Endometrial microvascular endothelial cells (primary cell): ENCODE measurements around the gene C3orf18. TPM values are rescaled to one million over a fixed set of nuclear protein-coding genes. Genes with fewer than 3 reads are reported as not detected.

Source experiments
- in situ Hi-C: cut with HindIII; loops from 2 replicates; pipeline ENCODE4 v1.10.0; 2017; ENCODE audit warnings: low sequenced_read_pairs, low pct_unique_long_range_greater_than_20kb; ENCODE audit errors: inconsistent ontology term
- total RNA-seq: library from RNA; depleted of rRNA; stranded (reverse); fragments of >200 nt; gene quantifications from one replicate; pipeline ENCODE4 v1.2.3, GENCODE V29; 2015; ENCODE audit errors: inconsistent ontology term

The C3orf18 gene
- total RNA-seq, 1 donor from 2014 or later = 0.56 TPM

DNA sequence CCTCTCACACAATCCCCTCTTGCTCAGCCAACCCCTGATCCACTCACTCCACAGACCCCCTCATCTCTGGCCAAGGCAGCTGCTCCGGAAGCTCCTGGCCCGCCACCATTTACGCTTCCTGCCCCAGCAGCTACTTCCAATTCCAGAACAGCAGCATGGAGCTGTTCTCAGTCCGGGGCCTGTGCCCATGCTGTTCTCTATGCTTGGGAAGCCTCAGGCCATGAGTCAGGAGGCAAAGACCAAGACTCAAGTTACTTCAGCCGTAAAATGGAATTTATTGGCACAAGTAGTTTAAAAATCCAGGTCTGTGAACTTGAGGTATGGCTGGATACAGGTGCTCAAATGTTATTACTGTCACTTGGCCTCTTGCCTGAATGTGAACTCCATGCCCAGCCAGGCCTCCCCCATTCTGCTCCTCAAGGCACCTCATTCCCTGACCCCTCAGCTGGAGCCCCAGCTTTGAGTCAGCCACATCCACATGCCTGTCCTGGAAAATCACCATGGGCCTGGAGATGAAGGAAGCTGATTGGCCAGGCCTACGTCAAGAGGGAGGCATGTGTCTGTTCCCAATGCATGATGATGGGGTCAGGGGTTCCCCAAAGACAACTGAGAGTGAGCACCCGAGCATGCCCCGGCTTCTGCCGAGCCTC lies 32.7 kb downstream of the C3orf18 start:
- in situ Hi-C loops = loop anchor here (10.0 kb wide), 1 partner anchor 70 kb away; no protein-coding TSS in a partner anchor

- in situ Hi-C loops = loop anchor here (10.0 kb wide), 1 partner anchor 71 kb away; no protein-coding TSS in a partner anchor
These were observed 33.6 kb downstream of the C3orf18 start for GRCh38 chr3:50533807-50534461.

DNA sequence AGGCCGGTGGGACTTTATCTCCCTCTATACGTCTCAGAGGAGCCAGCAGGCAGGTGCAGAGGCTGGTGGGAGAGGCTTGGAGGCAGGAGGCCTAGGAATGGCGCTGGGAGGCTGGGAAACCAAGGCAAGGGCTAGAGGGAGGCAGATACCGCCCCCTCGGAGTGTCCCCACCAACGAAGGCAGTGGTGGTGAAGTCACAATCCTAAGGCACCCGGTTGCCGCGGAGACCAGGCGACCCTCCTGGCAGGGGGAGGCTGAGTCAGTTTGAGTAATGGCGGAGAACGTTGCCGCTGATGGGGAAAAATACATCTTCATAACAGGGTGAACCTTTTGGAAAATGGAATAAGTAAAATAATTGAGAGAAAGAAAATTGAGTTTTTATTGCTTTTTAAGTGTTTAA lies 34.2 kb downstream of the C3orf18 start:
- in situ Hi-C loops = loop anchor here (10.0 kb wide), 1 partner anchor 71 kb away; no protein-coding TSS in a partner anchor

- in situ Hi-C loops = loop anchor here (10.0 kb wide), 1 partner anchor 73 kb away; no protein-coding TSS in a partner anchor
These were observed 35.4 kb downstream of the C3orf18 start for GRCh38 chr3:50532062-50532705.

GRCh38 chr3:50531201-50531600 lies 36.3 kb downstream of the C3orf18 start:
- in situ Hi-C loops = loop anchor here (10.0 kb wide), 1 partner anchor 74 kb away; no protein-coding TSS in a partner anchor

DNA sequence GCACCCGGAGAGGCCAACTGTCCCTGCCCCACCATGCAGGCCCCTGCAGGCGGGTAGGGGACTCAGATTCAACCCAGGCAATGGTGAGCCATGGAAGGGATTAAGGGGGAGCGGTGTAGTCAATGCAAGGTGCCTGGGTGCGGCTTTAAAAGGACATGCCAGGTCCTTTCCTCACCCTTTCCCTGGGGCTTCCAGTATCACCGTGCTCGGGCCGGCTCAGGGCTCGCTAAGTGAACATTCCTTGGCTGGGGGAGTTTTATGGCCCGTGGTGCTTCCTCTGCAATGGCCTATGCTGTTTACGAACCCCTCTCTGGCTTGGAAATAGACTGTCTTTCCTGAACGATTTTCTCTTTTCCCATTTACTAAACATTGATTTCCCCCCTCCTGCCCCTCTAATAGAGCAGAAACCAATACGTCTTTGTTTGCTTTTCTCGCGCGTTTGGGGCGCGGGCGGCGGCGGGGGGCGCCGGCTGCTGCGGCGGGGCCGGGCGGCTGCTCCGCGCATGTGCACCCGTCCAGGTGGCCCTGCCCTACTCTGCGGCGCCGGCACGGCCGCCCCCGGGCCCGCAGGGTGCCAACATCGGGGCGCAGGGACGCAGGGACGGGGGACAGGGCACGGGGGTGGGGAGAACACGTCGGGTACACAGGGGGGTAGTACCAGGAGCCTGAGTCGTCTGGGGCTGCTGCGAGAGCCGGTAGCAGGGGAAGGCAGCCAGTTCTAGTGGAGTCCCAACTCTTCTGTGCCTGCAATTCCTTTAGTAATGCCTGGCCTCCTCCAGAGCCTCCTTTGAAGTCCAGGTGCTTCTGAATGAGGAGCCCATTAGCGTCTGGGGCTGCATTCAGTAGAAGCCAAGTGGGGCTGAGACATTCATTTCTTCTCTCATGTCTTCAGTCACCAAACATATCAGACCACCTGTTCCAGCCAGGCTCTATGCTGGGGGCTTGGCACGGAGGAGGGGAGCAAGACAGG lies 37.3 kb downstream of the C3orf18 start:
- in situ Hi-C loops = loop anchor here (10.0 kb wide), 1 partner anchor 75 kb away; no protein-coding TSS in a partner anchor

DNA sequence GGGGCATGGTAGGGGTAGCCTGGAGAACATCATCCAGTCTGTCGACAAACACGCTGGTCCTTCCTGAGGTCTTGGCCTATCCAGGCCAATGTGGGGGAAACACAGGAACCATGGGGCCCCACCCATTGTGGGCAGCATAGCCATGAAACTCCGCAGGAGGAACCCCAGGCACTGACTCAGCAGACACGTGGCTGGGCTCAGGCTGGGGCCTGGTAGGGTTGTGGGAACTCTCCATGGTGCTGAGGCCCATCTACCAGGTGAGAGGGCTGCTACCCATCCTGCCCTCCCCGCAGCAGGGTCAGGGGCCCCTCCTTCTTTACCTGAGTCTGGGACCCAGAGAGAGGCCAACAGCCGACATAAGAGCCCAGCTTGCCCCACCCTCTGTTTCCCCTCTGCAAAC lies 41.6 kb downstream of the C3orf18 start:
- in situ Hi-C loops = no loop called here

GRCh38 chr3:50525191-50525910 lies 42.2 kb downstream of the C3orf18 start:
- in situ Hi-C loops = no loop called here

DNA sequence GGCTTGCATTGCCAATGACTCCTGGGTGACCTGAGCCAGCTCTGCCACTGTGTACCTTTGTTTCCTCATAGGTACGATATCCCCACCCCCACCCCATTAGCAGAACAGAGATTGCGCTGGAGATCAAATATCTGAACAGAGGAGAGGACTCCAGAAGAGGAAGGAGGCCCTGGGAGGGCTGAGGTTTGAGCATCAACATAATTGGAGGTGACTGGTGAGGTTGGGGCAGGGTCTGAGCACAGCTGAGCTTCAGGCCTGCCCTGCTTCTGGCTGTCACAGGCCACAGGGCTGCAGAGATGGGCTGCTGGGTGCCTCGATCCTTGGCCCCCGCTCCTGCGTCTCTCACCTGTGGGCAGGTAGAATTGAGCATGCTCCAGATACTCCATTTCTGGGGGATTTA lies 42.8 kb downstream of the C3orf18 start:
- in situ Hi-C loops = no loop called here

GRCh38 chr3:50523279-50523811 lies 44.2 kb downstream of the C3orf18 start:
- in situ Hi-C loops = no loop called here

GRCh38 chr3:50521572-50521971 lies 46.0 kb downstream of the C3orf18 start:
- in situ Hi-C loops = no loop called here

DNA sequence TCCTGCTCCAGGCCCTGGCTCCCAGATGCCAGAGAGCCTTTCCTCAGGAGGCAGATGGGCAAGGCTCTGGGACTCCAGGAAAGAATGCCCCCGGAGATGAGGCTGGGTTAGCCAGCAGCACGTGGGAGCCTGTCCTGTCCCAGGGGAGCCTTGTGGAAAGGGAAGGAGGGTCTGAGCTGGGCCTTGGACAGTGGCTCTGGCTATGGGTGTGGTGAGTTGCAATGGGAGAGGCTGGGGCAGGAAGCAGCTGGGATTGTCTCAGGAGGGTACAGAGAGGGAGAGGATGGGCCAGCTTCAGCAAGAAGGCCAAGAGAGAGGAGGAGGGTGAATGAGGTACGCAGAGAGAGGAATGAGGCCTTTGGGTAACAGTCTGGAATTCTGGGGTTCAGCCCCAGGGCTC lies 46.7 kb downstream of the C3orf18 start:
- in situ Hi-C loops = no loop called here

- in situ Hi-C loops = no loop called here
These were observed 48.0 kb downstream of the C3orf18 start for GRCh38 chr3:50519471-50520089.

- in situ Hi-C loops = no loop called here
These were observed 49.1 kb downstream of the C3orf18 start for GRCh38 chr3:50518436-50518835.

DNA sequence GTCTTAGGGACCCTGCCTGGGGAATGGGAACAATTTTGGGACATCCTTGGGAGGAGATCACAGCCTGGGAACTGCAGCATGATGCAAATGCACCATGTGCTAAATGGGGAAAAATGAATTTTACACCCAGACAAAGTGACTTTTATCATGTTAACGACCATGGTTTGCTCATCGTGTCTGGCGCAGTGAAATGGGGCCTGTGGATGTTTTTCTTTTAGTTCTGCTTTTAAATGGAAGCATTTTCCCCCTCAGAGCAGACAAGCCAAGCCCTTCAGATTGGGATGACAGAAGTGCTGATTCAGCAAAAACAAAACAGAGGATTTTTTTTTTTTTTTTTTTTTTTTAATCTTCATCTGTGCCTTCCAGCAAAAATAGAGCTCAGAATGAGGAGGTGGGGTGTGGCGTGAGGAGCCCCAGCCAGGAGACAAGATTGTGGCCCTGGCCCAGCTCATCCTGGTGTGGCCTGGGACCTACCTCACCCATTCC lies 49.8 kb downstream of the C3orf18 start:
- in situ Hi-C loops = no loop called here

DNA sequence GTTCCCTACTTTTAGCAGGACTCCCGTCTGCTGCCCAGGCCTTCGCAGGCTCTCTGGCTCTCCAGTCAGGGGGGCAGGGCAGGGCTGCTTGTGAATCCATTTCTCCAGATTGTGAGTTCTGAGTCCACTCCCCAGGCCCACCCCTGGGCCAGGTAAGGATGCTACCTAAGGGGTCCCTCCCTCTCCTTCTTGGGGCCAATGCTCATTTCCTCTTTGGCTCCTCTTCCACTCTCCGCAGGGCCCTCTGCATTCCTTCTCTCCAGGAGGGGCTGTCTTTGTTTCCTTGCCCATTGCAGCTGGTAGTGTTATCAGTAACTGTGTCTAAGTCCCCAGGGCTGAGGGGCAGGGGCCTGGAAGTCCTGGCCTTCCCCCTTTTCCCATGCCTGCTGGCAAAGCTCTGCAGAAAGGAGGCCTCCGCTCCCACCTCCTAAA lies 51.1 kb downstream of the C3orf18 start:
- in situ Hi-C loops = no loop called here
